Measurements from ENCODE around the gene KRTCAP3.

KRTCAP3 gene

GRCh38 chr2:27461118-27461517 is 18.9 kb downstream of the KRTCAP3 start:
- DNase-seq (ENCODE audit: low read depth): no peak
- TF ChIP-seq, protein P1, sequence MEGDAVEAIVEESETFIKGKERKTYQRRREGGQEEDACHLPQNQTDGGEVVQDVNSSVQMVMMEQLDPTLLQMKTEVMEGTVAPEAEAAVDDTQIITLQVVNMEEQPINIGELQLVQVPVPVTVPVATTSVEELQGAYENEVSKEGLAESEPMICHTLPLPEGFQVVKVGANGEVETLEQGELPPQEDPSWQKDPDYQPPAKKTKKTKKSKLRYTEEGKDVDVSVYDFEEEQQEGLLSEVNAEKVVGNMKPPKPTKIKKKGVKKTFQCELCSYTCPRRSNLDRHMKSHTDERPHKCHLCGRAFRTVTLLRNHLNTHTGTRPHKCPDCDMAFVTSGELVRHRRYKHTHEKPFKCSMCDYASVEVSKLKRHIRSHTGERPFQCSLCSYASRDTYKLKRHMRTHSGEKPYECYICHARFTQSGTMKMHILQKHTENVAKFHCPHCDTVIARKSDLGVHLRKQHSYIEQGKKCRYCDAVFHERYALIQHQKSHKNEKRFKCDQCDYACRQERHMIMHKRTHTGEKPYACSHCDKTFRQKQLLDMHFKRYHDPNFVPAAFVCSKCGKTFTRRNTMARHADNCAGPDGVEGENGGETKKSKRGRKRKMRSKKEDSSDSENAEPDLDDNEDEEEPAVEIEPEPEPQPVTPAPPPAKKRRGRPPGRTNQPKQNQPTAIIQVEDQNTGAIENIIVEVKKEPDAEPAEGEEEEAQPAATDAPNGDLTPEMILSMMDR (IDR thresholded peaks at IDR 0.05; ENCODE audit: insufficient read depth, low read depth, low read length, missing control alignments): no peak
- no peak overlapping the region for H3K4me3 ChIP-seq (ENCODE audit: low read depth, low read length)

GRCh38 chr2:27464443-27464842 is 22.3 kb downstream of the KRTCAP3 start:
- no peak for DNase-seq (ENCODE audit: low read depth)
- TF ChIP-seq, protein P1 (IDR thresholded peaks at IDR 0.05; ENCODE audit: insufficient read depth, low read depth, low read length, missing control alignments): no peak
- no peak overlapping the region for H3K4me3 ChIP-seq (ENCODE audit: low read depth, low read length)

- TF ChIP-seq, protein P1 (IDR thresholded peaks at IDR 0.05; ENCODE audit: insufficient read depth, low read depth, low read length, missing control alignments): no peak
- no peak for DNase-seq (ENCODE audit: low read depth)
- H3K4me3 ChIP-seq (ENCODE audit: low read depth, low read length): no peak overlapping the region
Measured at GRCh38 chr2:27471961-27472360, 29.8 kb downstream of the KRTCAP3 start.

DNA sequence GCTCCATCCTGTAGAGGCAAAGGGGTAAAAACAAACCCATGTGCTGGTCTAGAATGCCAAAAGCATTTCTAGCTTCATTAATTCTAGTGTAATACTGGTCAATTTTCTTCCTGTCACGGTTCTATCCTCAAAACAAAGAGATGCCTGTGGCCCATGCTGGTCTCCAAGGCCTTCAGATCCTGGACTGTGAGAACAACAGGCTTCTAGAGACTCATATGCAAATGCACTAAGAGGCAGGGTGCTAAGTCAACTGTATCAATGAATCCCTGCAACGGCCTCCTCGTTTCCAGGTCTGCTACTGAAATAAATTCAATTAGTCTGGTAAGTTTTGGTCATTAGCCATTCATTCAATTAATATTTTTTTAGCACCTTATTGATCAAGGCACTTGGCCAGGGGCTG is 43.3 kb downstream of the KRTCAP3 start:
- no peak for DNase-seq (ENCODE audit: low read depth)
- no peak overlapping the region for H3K4me3 ChIP-seq (ENCODE audit: low read depth, low read length)
- TF ChIP-seq, protein P1 (IDR thresholded peaks at IDR 0.05; ENCODE audit: insufficient read depth, low read depth, low read length, missing control alignments): no peak

DNA sequence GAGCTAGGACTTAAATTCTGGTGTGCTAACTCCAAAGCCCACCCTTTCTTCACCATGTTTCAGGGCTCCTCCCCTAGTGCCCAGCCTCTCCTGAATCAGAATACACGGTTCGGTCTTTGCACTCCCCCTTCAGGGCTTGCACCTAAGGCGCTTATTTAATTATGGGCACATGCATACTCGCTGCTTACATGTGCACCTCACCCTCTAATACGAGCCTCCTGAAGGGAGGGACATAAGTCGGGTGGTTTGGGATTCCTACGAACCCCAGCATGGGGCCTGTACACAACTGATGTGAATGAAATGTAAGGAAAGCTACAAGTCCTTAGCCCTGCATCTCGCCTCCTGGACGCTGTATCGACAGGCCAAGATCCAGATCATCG is 46.9 kb downstream of the KRTCAP3 start:
- peak overlapping the region; percentile 62 for H3K4me3 ChIP-seq (ENCODE audit: low read depth, low read length)
- DNase-seq (ENCODE audit: low read depth): peak; percentile 18
- TF ChIP-seq, protein P1 (IDR thresholded peaks at IDR 0.05; ENCODE audit: insufficient read depth, low read depth, low read length, missing control alignments): no peak

GRCh38 chr2:27489498-27490397 is 47.6 kb downstream of the KRTCAP3 start, which contains the start of gene IFT172:
Gene IFT172, minus strand, starts transcription at chr2:27489743. Its CDS starts 90 bp downstream, at chr2:27489653.
- H3K4me3 ChIP-seq (ENCODE audit: low read depth, low read length): peak within 1 kb of the TSS; percentile 62
- TF ChIP-seq, protein P1 (IDR thresholded peaks at IDR 0.05; ENCODE audit: insufficient read depth, low read depth, low read length, missing control alignments): no peak
- peak; percentile 99 for DNase-seq (ENCODE audit: low read depth)

All from GM12865 (cell line).